ENCODE data around the gene STKLD1. TPM values are rescaled to one million over a fixed set of nuclear protein-coding genes. Genes with fewer than 3 reads are reported as not detected.

The STKLD1 gene
- total RNA-seq, 1 donor from 2014 or later: not detected

- no peak overlapping the region for H3K4me3 ChIP-seq (ENCODE audit: low read depth, low read length)
- DNase-seq (ENCODE audit: low read depth): no peak
- no peak for TF ChIP-seq CTCF (IDR thresholded peaks at IDR 0.05; ENCODE audit: insufficient read depth, low read length, poor library complexity, severe bottlenecking)
- H3K27me3 ChIP-seq (ENCODE audit: control insufficient read depth, insufficient read depth, low read length): peaks cover 23% of the 10 kb centered on the region
- no peaks in the 10 kb centered on the region for H3K36me3 ChIP-seq (ENCODE audit: control insufficient read depth, insufficient read depth, low read length)
These were observed 47.0 kb downstream of the STKLD1 start for GRCh38 chr9:133423216-133423615.

GRCh38 chr9:133424187-133424586, 48.0 kb downstream of the STKLD1 start:
- Histone ChIP-seq H3K4me3 (ENCODE audit: low read depth, low read length) (no peak overlapping the region), H3K27me3 (ENCODE audit: control insufficient read depth, insufficient read depth, low read length) (peaks cover 25% of the 10 kb centered on the region), H3K36me3 (ENCODE audit: control insufficient read depth, insufficient read depth, low read length) (no peaks in the 10 kb centered on the region)
- DNase-seq (ENCODE audit: low read depth): no peak
- no peak for TF ChIP-seq CTCF (IDR thresholded peaks at IDR 0.05; ENCODE audit: insufficient read depth, low read length, poor library complexity, severe bottlenecking)

- DNase-seq (ENCODE audit: low read depth): no peak
- Histone ChIP-seq H3K36me3 (ENCODE audit: control insufficient read depth, insufficient read depth, low read length) (no peaks in the 10 kb centered on the region), H3K27me3 (ENCODE audit: control insufficient read depth, insufficient read depth, low read length) (peaks cover 30% of the 10 kb centered on the region), H3K4me3 (ENCODE audit: low read depth, low read length) (no peak overlapping the region)
- no peak for TF ChIP-seq CTCF (IDR thresholded peaks at IDR 0.05; ENCODE audit: insufficient read depth, low read length, poor library complexity, severe bottlenecking)
These were observed 49.0 kb downstream of the STKLD1 start for GRCh38 chr9:133425049-133425632.

GRCh38 chr9:133426011-133426410, 49.8 kb downstream of the STKLD1 start:
- Histone ChIP-seq H3K4me3 (ENCODE audit: low read depth, low read length) (no peak overlapping the region), H3K36me3 (ENCODE audit: control insufficient read depth, insufficient read depth, low read length) (no peaks in the 10 kb centered on the region), H3K27me3 (ENCODE audit: control insufficient read depth, insufficient read depth, low read length) (peaks cover 30% of the 10 kb centered on the region)
- DNase-seq (ENCODE audit: low read depth): no peak
- no peak for TF ChIP-seq CTCF (IDR thresholded peaks at IDR 0.05; ENCODE audit: insufficient read depth, low read length, poor library complexity, severe bottlenecking)

GRCh38 chr9:133427658-133428348, 51.6 kb downstream of the STKLD1 start:
- DNase-seq (ENCODE audit: low read depth): no peak
- no peak overlapping the region for H3K4me3 ChIP-seq (ENCODE audit: low read depth, low read length)
- TF ChIP-seq CTCF (IDR thresholded peaks at IDR 0.05; ENCODE audit: insufficient read depth, low read length, poor library complexity, severe bottlenecking): no peak

More at GRCh38 chr9:133427658-133428348, 51.6 kb downstream of the STKLD1 start:
- H3K27me3 ChIP-seq (ENCODE audit: control insufficient read depth, insufficient read depth, low read length): peaks cover 30% of the 10 kb centered on the region
- no peaks in the 10 kb centered on the region for H3K36me3 ChIP-seq (ENCODE audit: control insufficient read depth, insufficient read depth, low read length)

All from kidney epithelial cell (primary cell).